GM18526 (cell line): ENCODE results near the gene COX7A2.

Source experiments
- POLR2A ChIP-seq: IDR thresholded peaks from 3 replicates; pipeline ENCODE4 v1.6.1; 2011; ENCODE audit not compliant: insufficient read length; ENCODE audit errors: extremely low read depth

Gene COX7A2

GRCh38 chr6:75244063-75244584 lies 523 bp upstream of the COX7A2 start:
- TF ChIP-seq POLR2A: no peak

GRCh38 chr6:75236630-75237029 lies 7.0 kb downstream of the COX7A2 start:
- no peak for TF ChIP-seq POLR2A

DNA sequence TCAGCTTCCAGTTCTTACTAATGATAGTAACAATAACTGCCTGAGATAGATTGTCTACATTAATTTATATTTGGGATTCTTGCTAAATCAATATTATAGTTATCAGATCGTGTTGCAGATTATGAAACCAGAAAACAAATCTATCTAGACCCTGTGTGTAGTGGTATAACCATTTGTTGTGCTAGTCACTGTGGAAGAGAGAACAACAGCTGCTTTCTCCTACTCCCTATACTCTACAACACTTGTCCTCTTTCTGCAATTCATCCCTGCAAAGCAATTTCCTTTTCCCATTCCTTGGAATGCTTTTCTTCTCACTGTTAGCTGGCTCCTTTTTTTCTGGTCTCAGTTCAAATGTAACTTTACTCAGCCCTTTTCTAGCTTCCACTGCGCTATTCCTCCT lies 8.3 kb downstream of the COX7A2 start:
- no peak for TF ChIP-seq POLR2A

DNA sequence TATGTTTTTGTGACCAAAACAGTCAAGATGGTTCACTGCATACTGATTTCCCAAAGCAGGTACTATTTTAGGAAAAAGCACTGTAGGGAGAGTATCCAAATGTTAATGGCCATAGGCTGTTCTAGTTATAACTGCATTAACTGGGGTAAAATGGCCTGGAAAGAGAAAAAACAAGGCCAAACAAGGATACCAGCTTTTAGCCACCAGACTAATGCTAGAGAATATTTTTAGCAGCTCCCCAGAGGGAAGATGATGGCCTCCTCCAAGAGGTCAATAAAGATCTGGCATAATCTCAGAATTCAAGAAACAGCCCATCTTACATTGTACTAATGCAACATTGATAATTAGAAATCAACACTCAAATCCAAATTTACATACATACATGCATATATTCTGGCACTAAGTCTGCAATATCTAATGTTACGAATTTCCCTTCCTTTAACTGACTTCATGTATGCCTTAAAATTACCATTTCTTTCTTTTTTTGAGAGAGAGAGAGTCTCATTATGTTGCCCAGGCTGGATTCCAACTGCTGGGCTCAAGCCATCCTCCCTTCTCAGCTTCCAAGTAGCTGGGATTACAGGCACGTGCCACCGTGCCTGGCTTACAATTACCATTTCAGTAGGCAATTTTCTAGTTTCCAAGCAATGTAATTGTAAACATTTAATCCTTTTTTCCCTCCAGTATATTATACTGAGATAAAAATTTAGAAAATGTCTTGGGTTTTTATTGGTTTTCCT lies 9.3 kb downstream of the COX7A2 start:
- TF ChIP-seq POLR2A: no peak

DNA sequence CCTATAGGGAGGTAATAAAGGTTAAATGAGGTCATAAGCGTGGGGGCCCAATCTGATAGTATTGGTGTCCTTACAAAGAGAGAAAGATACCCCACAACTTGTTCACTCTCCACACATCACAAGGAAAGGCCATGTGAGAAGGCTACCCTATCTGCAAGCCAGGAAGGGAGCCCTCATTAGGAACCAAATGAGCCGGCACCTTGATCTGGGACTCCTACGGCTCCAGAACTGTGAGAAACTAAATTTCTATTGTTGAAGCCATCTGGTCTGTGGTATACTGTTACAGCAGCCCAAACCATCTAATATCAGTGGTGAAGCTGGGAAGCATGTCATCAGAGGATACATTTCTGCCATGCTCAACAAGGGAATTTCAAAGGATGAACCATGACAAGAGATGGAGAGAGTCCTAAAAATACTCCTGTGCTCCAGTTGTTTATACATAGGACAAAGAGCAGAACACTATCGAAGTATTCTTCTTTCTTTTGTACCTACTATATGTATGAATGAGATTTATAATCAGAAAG lies 10.4 kb downstream of the COX7A2 start:
- no peak for TF ChIP-seq POLR2A

- no peak for TF ChIP-seq POLR2A
These were observed 12.9 kb downstream of the COX7A2 start for GRCh38 chr6:75230484-75231325.

DNA sequence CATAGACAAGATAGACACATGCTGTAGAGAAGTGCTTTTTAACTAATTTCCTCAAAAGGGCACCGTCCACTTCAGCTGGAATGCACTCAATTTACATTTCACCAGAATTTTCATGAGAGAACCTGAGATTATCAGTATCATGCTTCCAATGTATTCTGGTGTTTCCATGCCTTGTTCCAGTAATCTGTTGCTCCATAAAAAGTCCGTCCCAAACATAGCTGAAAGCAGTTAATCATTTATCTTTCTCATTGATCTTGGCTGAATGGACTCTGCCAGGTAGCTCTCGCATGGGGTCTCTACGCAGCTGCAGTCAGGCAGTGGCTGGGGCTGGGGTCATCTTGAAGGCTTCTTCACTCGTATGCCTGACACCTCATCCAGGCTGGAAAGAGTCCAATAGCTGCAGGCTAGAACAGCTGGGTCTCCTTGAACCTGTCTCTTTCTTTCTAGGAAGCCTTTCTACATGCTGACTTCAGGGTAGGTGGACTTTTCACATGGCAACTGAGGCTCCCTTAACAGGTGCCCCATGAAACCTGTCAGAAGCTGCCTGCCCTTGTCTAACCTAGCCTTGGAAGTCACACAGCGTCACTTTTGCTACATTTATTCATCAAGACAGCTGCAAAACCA lies 19.2 kb downstream of the COX7A2 start:
- TF ChIP-seq POLR2A: no peak

DNA sequence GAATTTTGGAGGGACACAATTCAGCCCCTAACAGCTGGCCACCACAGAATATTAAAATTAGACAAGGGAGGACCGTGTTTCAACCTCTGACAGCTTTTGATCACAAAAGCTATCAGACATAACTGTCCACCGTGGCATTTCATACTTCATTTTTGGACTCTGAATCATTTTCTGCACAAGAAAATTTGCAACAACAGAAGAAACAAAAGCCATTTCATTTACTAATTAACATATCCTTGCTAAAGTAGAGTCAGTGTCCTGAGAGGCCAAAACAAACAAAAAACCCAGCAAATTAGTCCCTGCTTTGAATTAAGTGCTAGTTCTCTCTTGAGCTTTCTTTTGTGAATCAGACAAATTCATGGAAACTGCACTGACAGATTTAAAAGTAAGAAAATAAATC lies 20.2 kb downstream of the COX7A2 start:
- no peak for TF ChIP-seq POLR2A

DNA sequence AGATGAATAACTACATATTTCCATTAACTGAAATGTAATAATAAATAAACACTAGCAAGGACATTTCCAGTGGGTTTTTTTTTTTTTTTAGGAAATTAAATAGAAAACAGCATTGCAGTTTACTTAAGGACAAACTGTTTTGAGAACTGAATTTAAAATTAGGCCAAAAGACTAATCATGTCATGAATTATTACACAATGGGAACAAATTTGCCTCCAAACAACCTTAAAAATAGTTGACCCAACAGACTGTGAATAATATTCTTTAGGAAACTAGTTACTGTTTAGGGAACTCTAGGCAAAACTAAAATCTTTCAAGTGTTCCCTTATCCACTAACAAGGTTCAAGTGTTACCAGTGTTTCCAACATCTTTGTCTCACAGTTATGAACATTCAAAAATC lies 21.3 kb downstream of the COX7A2 start:
- TF ChIP-seq POLR2A: no peak

DNA sequence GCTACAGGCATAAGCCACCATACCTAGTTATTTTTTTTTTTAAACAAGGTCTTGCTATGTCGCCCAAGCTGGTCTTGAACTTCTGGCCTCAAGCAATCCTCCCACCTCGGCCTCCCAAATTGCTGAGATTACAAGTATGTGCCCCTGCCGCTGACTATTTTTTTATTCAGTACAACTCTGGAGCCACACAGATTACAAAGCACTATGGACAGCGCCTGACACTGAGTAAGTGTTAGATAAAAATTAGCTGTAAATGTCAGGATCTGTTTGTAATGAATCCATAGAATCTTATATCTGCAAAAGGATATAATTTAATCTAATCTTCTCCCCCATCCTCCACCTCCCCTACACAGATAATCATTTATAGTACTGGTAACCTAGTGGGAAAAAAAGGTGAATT lies 22.5 kb downstream of the COX7A2 start:
- TF ChIP-seq POLR2A: no peak

DNA sequence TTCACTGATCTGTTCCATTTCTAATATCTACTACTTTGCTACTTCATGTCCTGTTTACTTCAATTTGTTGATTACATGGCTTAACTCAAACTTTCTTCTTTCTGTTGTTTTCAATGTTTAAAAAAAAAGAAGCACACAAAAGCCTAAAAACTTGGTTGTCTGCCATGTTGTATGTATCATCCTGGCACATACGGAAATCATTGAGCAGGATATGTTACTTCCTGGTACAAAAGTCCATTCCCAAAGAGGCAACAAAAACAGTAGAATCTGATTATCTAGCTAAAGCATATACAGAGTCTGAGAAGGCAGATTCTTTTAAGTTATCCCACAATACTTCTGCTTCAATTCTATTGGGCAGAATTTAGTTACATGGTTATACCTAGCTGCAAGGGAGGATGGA lies 23.2 kb downstream of the COX7A2 start:
- TF ChIP-seq POLR2A: no peak

DNA sequence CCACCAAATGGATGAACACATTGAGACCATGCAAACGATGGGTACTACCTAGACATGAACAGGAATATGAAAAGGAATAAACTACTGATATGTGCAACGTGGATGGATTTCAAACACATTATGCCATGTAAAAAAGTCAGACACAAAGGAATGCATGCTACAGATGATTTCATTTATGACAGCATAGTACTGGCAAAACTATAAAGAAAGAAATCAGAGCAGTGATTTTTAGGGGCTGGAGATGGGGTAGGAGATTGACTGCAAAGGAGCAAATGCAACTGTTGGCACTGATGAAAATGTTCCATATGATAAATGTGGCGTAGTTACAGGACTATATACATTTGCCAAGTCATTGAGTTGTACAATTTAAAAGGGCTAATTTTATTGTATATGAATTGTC lies 24.3 kb downstream of the COX7A2 start:
- TF ChIP-seq POLR2A: no peak

DNA sequence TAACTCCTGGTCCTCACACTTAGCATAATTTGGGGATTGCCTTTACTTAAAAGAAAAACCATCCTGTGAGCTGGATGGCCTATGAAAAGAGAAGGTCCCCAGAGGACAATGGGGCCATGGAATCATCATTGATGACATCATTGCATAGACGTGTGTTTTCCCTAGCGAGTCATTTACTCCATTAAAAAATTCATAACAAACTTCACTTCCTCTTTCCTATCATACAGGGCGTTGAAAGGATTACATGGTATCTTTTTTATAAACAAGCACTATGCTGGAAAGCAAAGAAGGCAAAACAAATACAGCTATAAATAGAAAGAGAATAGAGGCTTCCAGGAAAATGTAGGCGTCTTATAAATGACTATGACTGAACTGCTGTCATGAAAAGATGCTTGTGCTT lies 26.4 kb downstream of the COX7A2 start:
- TF ChIP-seq POLR2A: no peak

GRCh38 chr6:75215291-75215690 lies 28.3 kb downstream of the COX7A2 start:
- no peak for TF ChIP-seq POLR2A

GRCh38 chr6:75213732-75214131 lies 29.9 kb downstream of the COX7A2 start:
- no peak for TF ChIP-seq POLR2A

DNA sequence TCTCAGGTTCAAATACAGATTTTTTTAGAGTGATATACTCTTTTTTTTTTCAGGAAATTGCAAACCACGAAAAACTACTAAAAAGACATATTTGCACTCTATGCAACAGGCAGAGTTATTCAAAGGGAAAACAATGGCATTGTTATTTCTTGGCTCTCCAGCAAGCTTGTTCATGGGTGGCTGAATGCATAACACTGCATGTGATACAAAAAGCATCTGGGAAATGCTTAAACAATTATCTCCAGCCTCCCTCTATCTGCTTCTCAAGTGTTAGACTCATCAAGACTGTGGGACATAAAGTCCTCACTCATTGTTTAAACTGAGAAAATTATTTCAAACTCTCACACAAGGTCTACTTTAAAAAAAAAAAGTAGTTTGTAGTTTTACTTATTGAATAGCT lies 30.5 kb downstream of the COX7A2 start:
- TF ChIP-seq POLR2A: no peak
